Activated CD8-positive, alpha-beta T cell treated with anti-CD3 and anti-CD28 coated beads, Interleukin-2, amount 10 ng/mL, durations not matched to agents 7 days and 5 days (primary cell): ENCODE measurements around the gene QKI. TPM values are rescaled to one million over a fixed set of nuclear protein-coding genes. Genes with fewer than 3 reads are reported as not detected.

Experiments used
- ATAC-seq: fragments of 150-1000 bp; cut with Tn5 transposase; one replicate; pipeline ENCODE4 v1.10.0; 2021; ENCODE audit warnings: moderate library complexity
- CTCF ChIA-PET: fragments of 350-600 bp; sonication (Branson Sonifier 250); formaldehyde crosslinking; loops from one replicate; lab custom pipeline; 2021; ENCODE audit warnings: antibody characterized with exemption; lab: Charles Lee
- POLR2A ChIA-PET: fragments of 350-600 bp; sonication (Branson Sonifier 250); formaldehyde crosslinking; loops from one replicate; lab custom pipeline; 2021; ENCODE audit warnings: antibody characterized with exemption; lab: Charles Lee
- DNase-seq: peaks from one replicate; pipeline ENCODE4 v3.0.0-alpha.2; 2020
- H3K27ac Mint-ChIP-seq: one replicate; pipeline ENCODE4 v1.8.0; 2021; ENCODE audit warnings: mild to moderate bottlenecking, mixed read lengths
- H3K27me3 Mint-ChIP-seq: one replicate; pipeline ENCODE4 v1.8.0; 2021; ENCODE audit warnings: low read depth, mixed read lengths
- H3K36me3 Mint-ChIP-seq: one replicate; pipeline ENCODE4 v1.8.0; 2021; ENCODE audit warnings: low read depth, mixed read lengths
- H3K4me1 Mint-ChIP-seq: one replicate; pipeline ENCODE4 v1.8.0; 2021; ENCODE audit warnings: low read depth, mixed read lengths
- H3K4me3 Mint-ChIP-seq: one replicate; pipeline ENCODE4 v1.8.0; 2021; ENCODE audit warnings: mild to moderate bottlenecking, mixed read lengths
- H3K9me3 Mint-ChIP-seq: one replicate; pipeline ENCODE4 v1.8.0; 2022; ENCODE audit warnings: mixed read lengths; ENCODE audit not compliant: insufficient read depth
- total RNA-seq, 2 experiments: library from RNA; stranded (reverse); gene quantifications; one replicate each; pipeline ENCODE4 v1.2.3, GENCODE V29; 2021

QKI gene
- total RNA-seq, 2 experiments from 2014 or later = 55.3 to 58.6 TPM

- no peak overlapping the region for H3K27ac Mint-ChIP-seq
- H3K4me1 Mint-ChIP-seq = peaks cover 8% of the 10 kb centered on the region
- no peaks in the 10 kb centered on the region for H3K9me3 Mint-ChIP-seq
- ChIA-PET POLR2A (no interaction called here), CTCF (no interaction called here)
- no peak overlapping the region for H3K4me3 Mint-ChIP-seq
- H3K36me3 Mint-ChIP-seq = no peaks in the 10 kb centered on the region
- ATAC-seq = no peak
- no peaks in the 10 kb centered on the region for H3K27me3 Mint-ChIP-seq
- no peak for DNase-seq
These were observed 32.0 kb downstream of the QKI start for GRCh38 chr6:163446549-163446948.

DNA sequence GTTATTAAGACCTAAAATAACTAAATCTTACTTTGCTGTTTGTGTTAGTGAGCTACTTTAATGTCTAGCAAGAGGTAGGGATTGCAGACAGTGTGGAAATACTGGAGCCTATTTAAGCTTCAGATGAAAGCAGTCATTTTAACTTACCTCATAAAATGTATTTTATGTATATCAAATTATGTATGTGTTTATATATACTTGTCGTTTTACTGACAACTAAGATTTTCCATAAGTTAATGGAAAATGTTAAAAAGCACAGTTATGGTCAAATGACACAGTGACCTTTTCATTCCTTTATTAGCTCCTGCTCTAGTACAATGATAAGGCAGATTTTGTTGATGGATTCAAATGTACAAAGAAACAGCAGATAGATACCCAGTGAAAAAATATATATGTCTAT, 34.6 kb downstream of the QKI start:
- no peak overlapping the region for H3K4me3 Mint-ChIP-seq
- no peaks in the 10 kb centered on the region for H3K9me3 Mint-ChIP-seq
- DNase-seq = no peak
- no peak overlapping the region for H3K27ac Mint-ChIP-seq
- no peaks in the 10 kb centered on the region for H3K4me1 Mint-ChIP-seq
- ChIA-PET CTCF (interaction anchor here (0.8 kb wide), 1 partner anchor 47 kb away, joined by 3 read pairs; no protein-coding TSS in a partner anchor), POLR2A (no interaction called here)
- no peak for ATAC-seq
- no peaks in the 10 kb centered on the region for H3K27me3 Mint-ChIP-seq
- H3K36me3 Mint-ChIP-seq = no peaks in the 10 kb centered on the region

DNA sequence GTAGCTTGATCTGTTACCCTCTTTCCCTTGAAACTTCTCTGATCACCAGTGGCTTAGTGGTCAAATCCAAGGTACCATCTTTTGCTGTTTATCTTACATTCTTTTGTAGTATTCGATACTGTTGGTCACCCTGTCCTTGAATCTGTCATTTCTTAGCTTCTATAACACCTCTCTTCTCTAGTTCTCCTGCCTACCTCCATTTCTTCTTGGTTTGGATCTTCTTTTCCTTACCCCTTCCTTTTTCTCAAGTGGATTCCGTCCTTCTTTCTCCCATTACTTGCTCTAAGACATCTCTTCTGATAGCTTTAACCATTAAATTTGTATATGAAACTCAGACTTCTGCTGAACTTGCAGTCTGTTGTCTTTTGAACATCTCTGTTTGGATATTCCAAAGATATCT, 39.9 kb downstream of the QKI start:
- Mint-ChIP-seq H3K27ac (no peak overlapping the region), H3K36me3 (peaks cover 24% of the 10 kb centered on the region), H3K27me3 (no peaks in the 10 kb centered on the region), H3K4me3 (no peak overlapping the region), H3K9me3 (no peaks in the 10 kb centered on the region), H3K4me1 (peaks cover 21% of the 10 kb centered on the region)
- ChIA-PET CTCF (interaction anchor here (1.3 kb wide), 1 partner anchor 38 kb away, joined by 6 read pairs; no protein-coding TSS in a partner anchor), POLR2A (no interaction called here)
- DNase-seq (no peak), ATAC-seq (no peak)

GRCh38 chr6:163455552-163455951, 41.0 kb downstream of the QKI start:
- Mint-ChIP-seq H3K27me3 (no peaks in the 10 kb centered on the region), H3K9me3 (no peaks in the 10 kb centered on the region), H3K27ac (no peak overlapping the region), H3K4me1 (peaks cover 30% of the 10 kb centered on the region), H3K4me3 (no peak overlapping the region), H3K36me3 (peaks cover 26% of the 10 kb centered on the region)
- DNase-seq (no peak), ATAC-seq (no peak)
- ChIA-PET CTCF (no interaction called here), POLR2A (no interaction called here)

GRCh38 chr6:163457637-163458561, 43.4 kb downstream of the QKI start:
- Mint-ChIP-seq H3K9me3 (no peaks in the 10 kb centered on the region), H3K4me1 (peaks cover 40% of the 10 kb centered on the region), H3K4me3 (no peak overlapping the region), H3K27me3 (no peaks in the 10 kb centered on the region), H3K36me3 (peaks cover 35% of the 10 kb centered on the region), H3K27ac (peak overlapping the region; percentile 60)
- DNase-seq (no peak), ATAC-seq (peak; percentile 38)
- ChIA-PET POLR2A (interaction anchor here (1.5 kb wide), 1 partner anchor 42 kb away, joined by 3 read pairs; no protein-coding TSS in a partner anchor), CTCF (interaction anchor here (0.7 to 0.8 kb wide), 2 partner anchors 42 to 60 kb away, joined by 3 read pairs; no protein-coding TSS in a partner anchor)

- H3K9me3 Mint-ChIP-seq = no peaks in the 10 kb centered on the region
- POLR2A ChIA-PET = interaction anchor here (1.5 kb wide), 1 partner anchor 43 kb away, joined by 3 read pairs; no protein-coding TSS in a partner anchor
- peaks cover 36% of the 10 kb centered on the region for H3K36me3 Mint-ChIP-seq
- H3K27ac Mint-ChIP-seq = peak overlapping the region; percentile 98
- H3K4me3 Mint-ChIP-seq = no peak overlapping the region
- H3K4me1 Mint-ChIP-seq = peaks cover 40% of the 10 kb centered on the region
- H3K27me3 Mint-ChIP-seq = no peaks in the 10 kb centered on the region
- DNase-seq (no peak), ATAC-seq (no peak)
- CTCF ChIA-PET = no interaction called here
These were observed 44.5 kb downstream of the QKI start for GRCh38 chr6:163459007-163459406.

- H3K36me3 Mint-ChIP-seq = peaks cover 39% of the 10 kb centered on the region
- no peaks in the 10 kb centered on the region for H3K27me3 Mint-ChIP-seq
- DNase-seq = no peak
- CTCF ChIA-PET = no interaction called here
- H3K4me1 Mint-ChIP-seq = peaks cover 40% of the 10 kb centered on the region
- POLR2A ChIA-PET = interaction anchor here (1.3 kb wide), 1 partner anchor 45 kb away, joined by 6 read pairs; no protein-coding TSS in a partner anchor
- peak overlapping the region; percentile 32 for H3K4me3 Mint-ChIP-seq
- peak overlapping the region; percentile 98 for H3K27ac Mint-ChIP-seq
- no peaks in the 10 kb centered on the region for H3K9me3 Mint-ChIP-seq
- no peak for ATAC-seq
These were observed 45.0 kb downstream of the QKI start for GRCh38 chr6:163459536-163459935.

- POLR2A ChIA-PET = interaction anchor here (1.0 to 1.3 kb wide), 2 partner anchors 16 to 45 kb away, joined by 4 to 6 read pairs; no protein-coding TSS in a partner anchor
- Mint-ChIP-seq H3K4me3 (peak overlapping the region; percentile 90), H3K4me1 (peaks cover 45% of the 10 kb centered on the region), H3K9me3 (no peaks in the 10 kb centered on the region), H3K27me3 (no peaks in the 10 kb centered on the region), H3K27ac (peak overlapping the region; percentile 98), H3K36me3 (peaks cover 44% of the 10 kb centered on the region)
- ATAC-seq (peak; percentile 87), DNase-seq (peak; percentile 40)
- CTCF ChIA-PET = no interaction called here
These were observed 45.8 kb downstream of the QKI start for GRCh38 chr6:163460307-163460782.

- DNase-seq (no peak), ATAC-seq (no peak)
- Mint-ChIP-seq H3K9me3 (no peaks in the 10 kb centered on the region), H3K4me1 (peaks cover 45% of the 10 kb centered on the region), H3K27ac (peak overlapping the region; percentile 54), H3K27me3 (no peaks in the 10 kb centered on the region), H3K4me3 (no peak overlapping the region), H3K36me3 (peaks cover 40% of the 10 kb centered on the region)
- ChIA-PET POLR2A (no interaction called here), CTCF (interaction anchor here (1.1 kb wide), 1 partner anchor 93 kb away, joined by 5 read pairs; no protein-coding TSS in a partner anchor)
These were observed 47.2 kb downstream of the QKI start for GRCh38 chr6:163461696-163462095.

DNA sequence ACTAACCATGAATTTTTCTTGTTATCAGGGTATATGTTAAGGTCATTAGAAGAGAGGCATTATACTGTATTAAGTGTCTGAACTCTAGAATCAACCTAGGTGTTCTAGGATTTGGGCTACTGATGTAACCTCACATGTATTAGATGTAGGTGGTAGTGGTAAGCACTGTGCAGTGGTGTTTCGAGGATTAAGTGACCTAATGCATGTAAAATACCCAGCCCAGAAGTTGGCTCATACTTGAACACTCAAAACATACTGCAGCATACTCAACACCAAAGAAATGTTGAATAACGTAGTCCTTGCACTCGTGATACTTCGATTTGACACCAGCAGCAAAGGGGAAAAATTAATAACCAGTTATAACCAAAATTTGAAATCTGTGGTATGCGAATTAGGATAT, 48.7 kb downstream of the QKI start:
- peaks cover 33% of the 10 kb centered on the region for H3K36me3 Mint-ChIP-seq
- H3K27ac Mint-ChIP-seq = no peak overlapping the region
- H3K9me3 Mint-ChIP-seq = peaks cover 2% of the 10 kb centered on the region
- ATAC-seq (no peak), DNase-seq (no peak)
- peaks cover 37% of the 10 kb centered on the region for H3K4me1 Mint-ChIP-seq
- no peak overlapping the region for H3K4me3 Mint-ChIP-seq
- POLR2A ChIA-PET = no interaction called here
- CTCF ChIA-PET = no interaction called here
- H3K27me3 Mint-ChIP-seq = no peaks in the 10 kb centered on the region

- no peak overlapping the region for H3K4me3 Mint-ChIP-seq
- peaks cover 6% of the 10 kb centered on the region for H3K9me3 Mint-ChIP-seq
- no peak overlapping the region for H3K27ac Mint-ChIP-seq
- peaks cover 31% of the 10 kb centered on the region for H3K36me3 Mint-ChIP-seq
- H3K27me3 Mint-ChIP-seq = no peaks in the 10 kb centered on the region
- ChIA-PET CTCF (no interaction called here), POLR2A (no interaction called here)
- peaks cover 36% of the 10 kb centered on the region for H3K4me1 Mint-ChIP-seq
- ATAC-seq = no peak
- DNase-seq = no peak
These were observed 49.3 kb downstream of the QKI start for GRCh38 chr6:163463795-163464194.

DNA sequence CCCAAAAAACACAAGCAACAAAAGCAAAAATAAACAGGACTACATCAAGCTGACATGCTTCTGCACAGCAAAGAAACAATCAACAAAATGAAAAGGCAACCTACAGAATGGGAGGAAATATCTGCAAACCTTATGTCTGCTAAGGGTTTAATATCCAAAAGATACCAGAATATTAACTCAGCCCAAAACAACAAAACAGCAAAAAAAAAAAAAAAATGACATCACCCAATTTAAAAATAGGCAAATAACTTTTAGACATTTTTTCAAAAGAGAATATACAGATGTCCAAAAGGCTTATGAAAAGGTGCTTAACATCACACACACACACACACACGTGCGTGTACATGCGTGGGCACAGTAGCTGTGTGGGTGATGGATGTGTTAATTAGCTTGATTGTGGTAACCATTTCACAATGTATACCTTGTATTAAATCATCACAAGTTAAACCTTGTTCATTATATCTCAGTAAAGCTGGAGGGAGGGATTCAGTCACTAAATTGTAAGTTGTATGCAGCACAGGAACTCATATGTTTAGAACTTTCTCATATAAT, 52.4 kb downstream of the QKI start:
- DNase-seq = no peak
- peaks cover 47% of the 10 kb centered on the region for H3K36me3 Mint-ChIP-seq
- no peaks in the 10 kb centered on the region for H3K27me3 Mint-ChIP-seq
- ChIA-PET POLR2A (no interaction called here), CTCF (no interaction called here)
- H3K27ac Mint-ChIP-seq = no peak overlapping the region
- H3K4me3 Mint-ChIP-seq = no peak overlapping the region
- H3K4me1 Mint-ChIP-seq = peaks cover 16% of the 10 kb centered on the region
- H3K9me3 Mint-ChIP-seq = peaks cover 22% of the 10 kb centered on the region
- no peak for ATAC-seq
